Left ventricle myocardium superior (tissue), 1 donor: ENCODE results near the gene ISM1. TPM values are rescaled to one million over a fixed set of nuclear protein-coding genes. Genes with fewer than 3 reads are reported as not detected.
A peak's percentile ranks its signal among the peaks of the same experiment; 100 is the strongest.

Experiments used
- ATAC-seq: fragments of 200-7000 bp; cut with Tn5 transposase; one replicate; pipeline ENCODE4 v1.9.1; 2020; ENCODE audit warnings: mild to moderate bottlenecking, moderate library complexity
- DNase-seq: peaks from one replicate; pipeline ENCODE4 v3.0.0-alpha.2; 2020
- intact Hi-C: fragments of 100-400 bp; cut with micrococcal nuclease; formaldehyde crosslinking; loops from one replicate; pipeline ENCODE4 v1.11.0; 2022
- long read RNA-seq: library from polyadenylated mRNA; unstranded; transcript quantifications from one replicate; pipeline ENCODE4 v2.0.0, GENCODE V29; 2021
- total RNA-seq: library from RNA; stranded (reverse); fragmentation: NEBNext Ultra II Directional; extraction: Animal tissue kit (Norgen Biotek cat#: 25700); gene quantifications from one replicate; pipeline ENCODE4 v1.2.1, GENCODE V29; 2021
- donor health status: DM: no; HTN: yes; CAD: no; lungs with severe emphysema.

The ISM1 gene
- total RNA-seq, result 1.7 TPM
- long read RNA-seq, partial matches to known transcripts, result 0 of 1 reads
- long read RNA-seq, other reads (novel, unspliced or antisense), result 0 of 1 reads

GRCh38 chr20:13220904-13221297 lies at the start of gene ISM1:
TSS of gene ISM1 (plus strand) at chr20:13221274. CDS start at chr20:13221777, 503 bp downstream.
- ATAC-seq, result peak; percentile 44

GRCh38 chr20:13173201-13173600 lies 47.9 kb upstream of the ISM1 start:
- intact Hi-C loops, result no loop called here
- ATAC-seq, result no peak

More at GRCh38 chr20:13220904-13221297, at the start of gene ISM1:
- intact Hi-C loops, result loop anchor here (5.0 kb wide), 1 partner anchor 41 kb away; no protein-coding TSS in a partner anchor
- peak; percentile 27 for DNase-seq

GRCh38 chr20:13174402-13174801 lies 46.7 kb upstream of the ISM1 start:
- intact Hi-C loops, result no loop called here
- ATAC-seq (no peak), DNase-seq (no peak)

More at GRCh38 chr20:13173201-13173600, 47.9 kb upstream of the ISM1 start:
- DNase-seq, result no peak

GRCh38 chr20:13180986-13181889 lies 39.8 kb upstream of the ISM1 start:
- no peak for ATAC-seq

GRCh38 chr20:13183005-13183404 lies 38.1 kb upstream of the ISM1 start:
- ATAC-seq (no peak), DNase-seq (no peak)
- intact Hi-C loops, result no loop called here

More at GRCh38 chr20:13180986-13181889, 39.8 kb upstream of the ISM1 start:
- DNase-seq, result no peak
- intact Hi-C loops, result no loop called here

GRCh38 chr20:13186043-13186774 lies 34.9 kb upstream of the ISM1 start:
- intact Hi-C loops, result no loop called here
- DNase-seq (no peak), ATAC-seq (no peak)

GRCh38 chr20:13187899-13188298 lies 33.2 kb upstream of the ISM1 start:
- no peak for DNase-seq
- no peak for ATAC-seq
- intact Hi-C loops, result no loop called here

GRCh38 chr20:13199279-13199678 lies 21.8 kb upstream of the ISM1 start:
- no peak for DNase-seq
- intact Hi-C loops, result loop anchor here (10.0 kb wide), 1 partner anchor 196 kb away; no protein-coding TSS in a partner anchor
- ATAC-seq, result no peak

- ATAC-seq (no peak), DNase-seq (no peak)
- intact Hi-C loops, result no loop called here
Measured at GRCh38 chr20:13200767-13201500, 20.1 kb upstream of the ISM1 start.

GRCh38 chr20:13202565-13202964 lies 18.5 kb upstream of the ISM1 start:
- no peak for ATAC-seq
- DNase-seq, result no peak
- intact Hi-C loops, result no loop called here

GRCh38 chr20:13205425-13205824 lies 15.6 kb upstream of the ISM1 start:
- no peak for DNase-seq
- intact Hi-C loops, result no loop called here
- no peak for ATAC-seq

GRCh38 chr20:13205848-13206434 lies 15.1 kb upstream of the ISM1 start:
- ATAC-seq, result no peak
- intact Hi-C loops, result no loop called here
- no peak for DNase-seq

- no peak for ATAC-seq
- DNase-seq, result no peak
- intact Hi-C loops, result no loop called here
Measured at GRCh38 chr20:13207016-13207415, 14.1 kb upstream of the ISM1 start.

- ATAC-seq, result no peak
- intact Hi-C loops, result no loop called here
- DNase-seq, result no peak
Measured at GRCh38 chr20:13211956-13212618, 9.0 kb upstream of the ISM1 start.

- intact Hi-C loops, result no loop called here
- DNase-seq (no peak), ATAC-seq (no peak)
Measured at GRCh38 chr20:13212750-13213149, 8.3 kb upstream of the ISM1 start.

- DNase-seq (no peak), ATAC-seq (no peak)
- intact Hi-C loops, result no loop called here
Measured at GRCh38 chr20:13213335-13213734, 7.7 kb upstream of the ISM1 start.

- DNase-seq (no peak), ATAC-seq (no peak)
- intact Hi-C loops, result no loop called here
Measured at GRCh38 chr20:13216533-13216932, 4.5 kb upstream of the ISM1 start.
